Mesenteric fat pad (tissue), 1 donor: Measurements from ENCODE around the gene CLEC4E. TPM values are rescaled to one million over a fixed set of nuclear protein-coding genes. Genes with fewer than 3 reads are reported as not detected.
"Not testable (repeated sequence)": the region's sequence is repeated elsewhere in the genome, so short reads cannot be mapped to it uniquely, and the experiment has no call there.

Experiments
- DNase-seq: peaks from one replicate; pipeline ENCODE4 v3.0.0-alpha.2; 2020; ENCODE audit warnings: low spot score
- total RNA-seq: library from RNA; stranded (reverse); fragmentation: NEBNext Ultra II Directional; extraction: Animal tissue kit (Norgen Biotek cat#: 25700); gene quantifications from one replicate; pipeline ENCODE4 v1.2.1, GENCODE V29; 2021
- donor health status: DM: yes; HTN: yes; CAD: no.

Gene CLEC4E
- total RNA-seq, 1 donor from 2014 or later = 11.3 TPM

- no peak for DNase-seq
Measured at GRCh38 chr12:8541562-8541961, 857 bp upstream of the CLEC4E start.

GRCh38 chr12:8537820-8538219, 2.9 kb downstream of the CLEC4E start:
- DNase-seq = not testable (repeated sequence)

DNA sequence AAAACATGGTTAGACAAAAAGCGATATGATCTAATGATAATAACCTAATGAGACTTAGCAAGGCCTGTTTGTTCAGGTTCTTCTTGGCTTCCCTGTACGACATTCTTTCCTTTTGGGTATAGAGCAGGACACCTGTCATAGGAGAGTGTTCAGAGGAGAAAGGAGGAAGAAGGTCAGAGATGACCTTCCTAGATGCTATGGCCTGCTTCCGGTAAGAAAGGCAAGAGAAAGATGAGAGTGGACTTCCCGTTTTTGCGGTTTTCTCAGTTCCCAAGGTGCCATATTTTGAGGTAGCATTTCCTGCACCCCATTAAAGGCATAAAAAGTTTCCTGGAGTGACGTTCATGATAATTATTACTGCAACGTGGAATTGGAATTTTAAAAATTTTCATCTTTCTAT, 8.7 kb downstream of the CLEC4E start:
- DNase-seq = no peak

GRCh38 chr12:8527250-8528130, 13.2 kb downstream of the CLEC4E start:
- no peak for DNase-seq

GRCh38 chr12:8519171-8519570, 21.5 kb downstream of the CLEC4E start:
- no peak for DNase-seq

GRCh38 chr12:8517971-8518370, 22.7 kb downstream of the CLEC4E start:
- DNase-seq = no peak

DNA sequence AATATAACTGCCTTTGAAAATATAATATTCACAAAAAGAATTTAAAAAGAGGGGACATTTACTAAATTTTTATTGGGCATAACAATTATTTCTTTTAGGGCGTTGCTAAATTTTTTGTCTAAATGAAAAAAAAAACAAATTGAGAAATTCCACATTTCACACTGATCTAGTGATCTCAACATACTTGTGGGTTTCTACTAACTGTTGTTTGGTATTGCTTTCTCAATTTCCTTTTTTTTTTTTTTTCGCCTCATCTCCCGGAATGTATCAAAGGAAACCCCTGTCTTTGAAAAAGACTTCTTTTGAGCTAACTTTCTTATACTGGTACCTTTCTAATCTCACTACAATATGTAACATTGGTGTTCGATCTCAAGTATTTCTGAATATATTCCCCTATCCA, 27.4 kb downstream of the CLEC4E start, which contains the start of gene CLEC4D:
Gene CLEC4D, plus strand, starts transcription at position 248 of the 400 bp plus-strand sequence. CDS start 230 bp downstream, outside the sequence.
- no peak for DNase-seq

GRCh38 chr12:8508910-8509841, 31.5 kb downstream of the CLEC4E start:
- DNase-seq = no peak

GRCh38 chr12:8508223-8508622, 32.5 kb downstream of the CLEC4E start:
- no peak for DNase-seq

GRCh38 chr12:8507596-8507995, 33.1 kb downstream of the CLEC4E start:
- DNase-seq = no peak

DNA sequence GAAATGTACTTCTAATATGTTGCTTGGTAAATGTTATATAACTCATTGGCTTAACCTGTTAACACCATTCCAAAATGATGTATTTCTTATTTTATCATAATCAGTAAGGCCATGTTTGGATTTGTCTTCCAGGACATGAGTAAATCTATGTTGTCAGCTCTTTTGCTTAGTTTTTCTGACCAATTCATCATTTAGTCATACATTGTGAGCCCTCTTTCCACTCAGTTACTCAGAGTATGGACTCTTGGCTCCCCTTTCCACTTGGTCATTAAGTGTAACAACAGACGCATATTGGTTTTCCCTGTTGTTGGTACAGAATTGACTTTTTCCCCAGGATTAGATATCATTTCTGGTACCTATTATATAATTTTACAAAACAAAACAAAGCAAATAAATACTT, 36.4 kb downstream of the CLEC4E start:
- no peak for DNase-seq

DNA sequence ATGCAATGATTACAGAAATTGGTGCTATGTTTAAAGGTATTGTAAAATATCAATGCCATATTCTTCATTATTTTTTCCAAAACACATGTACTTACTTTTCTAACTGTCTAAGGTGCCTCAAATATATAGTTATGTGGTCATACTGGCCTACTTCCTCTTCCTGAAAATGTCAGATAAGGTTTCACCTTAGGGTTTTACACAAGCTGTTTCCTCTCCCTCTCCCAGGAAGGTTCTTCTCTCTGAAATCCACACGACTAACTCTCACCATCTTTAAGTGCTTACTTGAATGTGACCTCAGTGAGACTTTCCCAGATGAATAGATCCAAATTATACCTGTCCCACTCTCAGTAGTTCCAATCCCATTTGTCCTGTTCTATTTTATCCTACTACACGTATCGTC, 39.0 kb downstream of the CLEC4E start:
- DNase-seq = no peak

GRCh38 chr12:8499616-8500015, 41.1 kb downstream of the CLEC4E start:
- no peak for DNase-seq

GRCh38 chr12:8496074-8496473, 44.6 kb downstream of the CLEC4E start:
- not testable (repeated sequence) for DNase-seq

GRCh38 chr12:8495671-8496070, 45.0 kb downstream of the CLEC4E start:
- not testable (repeated sequence) for DNase-seq

DNA sequence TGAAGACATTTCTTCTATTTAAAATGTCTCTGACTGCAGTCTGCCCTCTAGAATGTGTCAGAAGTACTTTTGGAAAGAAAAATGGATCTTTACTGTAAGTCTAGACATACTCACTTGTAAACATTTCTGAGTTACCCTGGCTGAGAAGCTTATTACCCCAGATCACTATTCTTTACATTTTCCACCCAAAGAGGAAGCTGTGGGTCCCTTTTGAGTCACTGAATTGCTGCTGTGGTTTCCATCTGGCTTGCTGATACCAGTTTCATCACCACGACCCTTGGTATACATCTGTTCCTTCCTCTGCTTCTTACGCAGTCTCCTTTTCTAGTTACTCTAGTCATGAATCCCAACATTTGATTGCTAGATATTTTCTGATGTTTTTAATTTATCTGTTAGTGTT, 47.6 kb downstream of the CLEC4E start:
- no peak for DNase-seq

DNA sequence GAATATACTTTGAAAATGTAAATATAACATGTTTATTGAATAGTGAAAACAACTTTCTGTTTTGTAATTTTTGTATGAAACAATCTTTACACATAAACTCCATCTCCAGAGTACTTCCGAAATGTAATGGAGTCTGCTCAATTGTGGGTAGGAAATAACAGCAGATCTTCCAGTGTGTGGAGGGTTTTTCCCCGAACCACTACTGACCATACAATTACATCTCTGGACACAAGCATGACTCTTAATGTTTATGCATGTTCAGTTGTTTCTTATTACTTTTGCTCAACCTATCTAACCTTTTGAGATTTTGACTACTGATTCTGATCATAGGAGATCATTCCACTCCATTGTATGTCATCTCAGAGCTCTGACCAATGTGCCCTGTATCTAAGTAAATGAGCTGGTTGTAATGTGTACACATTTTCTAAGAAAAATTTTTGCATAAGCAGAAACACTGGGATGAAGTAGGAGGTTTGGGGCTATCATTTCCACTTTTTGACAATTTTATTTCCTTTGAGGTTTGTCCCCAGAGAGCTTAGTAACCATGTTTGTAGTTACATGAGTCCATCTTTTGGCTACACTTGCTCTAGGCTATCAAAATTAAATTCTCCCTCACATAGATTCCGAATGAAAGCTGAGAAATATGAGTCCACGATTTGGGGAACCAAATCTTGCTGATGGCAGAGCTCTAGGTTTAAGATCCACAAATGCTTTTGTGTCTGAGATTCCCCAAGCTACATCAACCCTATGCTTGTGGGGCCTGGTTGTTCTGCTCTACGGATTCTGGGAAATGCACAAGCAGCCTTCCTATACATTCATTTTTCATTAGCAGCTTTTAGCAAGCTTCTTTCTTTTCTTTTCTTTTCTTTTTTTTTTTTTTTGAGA, 48.8 kb downstream of the CLEC4E start:
- no peak for DNase-seq
